B cell (primary cell): Measurements from ENCODE around the gene ZMAT5. TPM values are rescaled to one million over a fixed set of nuclear protein-coding genes. Genes with fewer than 3 reads are reported as not detected.

Experiments used
- ATAC-seq: fragments of 200-7000 bp; cut with Tn5 transposase; one replicate; pipeline ENCODE4 v1.10.0; 2021; ENCODE audit warnings: low read depth, mild to moderate bottlenecking, moderate number of reproducible peaks, moderate library complexity
- CTCF ChIA-PET: fragments of 350-600 bp; sonication (Branson Sonifier 250); formaldehyde crosslinking; loops from one replicate; lab custom pipeline; 2021; ENCODE audit warnings: antibody characterized with exemption, inconsistent platforms; lab: Charles Lee
- POLR2A ChIA-PET: fragments of 350-600 bp; sonication (Branson Sonifier 250); formaldehyde crosslinking; loops from one replicate; lab custom pipeline; 2021; ENCODE audit warnings: antibody characterized with exemption; lab: Charles Lee
- DNase-seq: peaks from one replicate; pipeline ENCODE4 v3.0.0; 2013
- H2AFZ ChIP-seq: 2 replicates; pipeline ENCODE4 v1.6.1; 2012; ENCODE audit warnings: mild to moderate bottlenecking, low read depth, low read length; ENCODE audit not compliant: insufficient read depth, poor library complexity, severe bottlenecking
- H3K27ac ChIP-seq, 2 donors: 1 replicate in 1 of 2; 2 replicates in 1 of 2; pipeline ENCODE4 v1.5.1; 2012 to 2013; ENCODE audit warnings: low read length in 2 of 2, mild to moderate bottlenecking in 2 of 2, moderate library complexity in 1 of 2
- H3K27me3 ChIP-seq, 4 experiments: fragments of 200-600 bp in 1 of 4; sonication (generic) in 1 of 4; replicated peaks in 1 of 4; 1 replicate in 2 of 4; 2 replicates in 2 of 4; pipeline versions ENCODE4 v1.6.1 to v1.7.0; 2013 to 2016; ENCODE audit warnings: low read length in 3 of 4, mild to moderate bottlenecking in 2 of 4, mixed read lengths in 1 of 4, moderate library complexity in 1 of 4; ENCODE audit not compliant: insufficient read depth in 4 of 4, control insufficient read depth in 3 of 4; ENCODE audit errors: control extremely low read depth in 1 of 4
- H3K36me3 ChIP-seq, 2 experiments: replicated peaks in 1 of 2; 1 replicate in 1 of 2; 2 replicates in 1 of 2; pipeline versions ENCODE4 v1.6.1 to v1.7.1; 2013; ENCODE audit warnings: low read length in 1 of 2; ENCODE audit not compliant: insufficient read depth in 2 of 2, control insufficient read depth in 1 of 2; ENCODE audit errors: control extremely low read depth in 1 of 2, extremely low read depth in 1 of 2
- H3K4me1 ChIP-seq, 2 donors: fragments of 200-600 bp in 1 of 2; sonication (generic) in 1 of 2; 1 replicate in 1 of 2; 2 replicates in 1 of 2; pipeline versions ENCODE4 v1.5.1 to v1.6.1; 2013 to 2017; ENCODE audit warnings: low read length in 2 of 2; ENCODE audit not compliant: control insufficient read depth in 2 of 2, insufficient read depth in 2 of 2
- H3K4me2 ChIP-seq: replicated peaks from 2 replicates; pipeline ENCODE3; 2012; ENCODE audit warnings: mild to moderate bottlenecking, low read depth, low read length; ENCODE audit not compliant: poor library complexity, severe bottlenecking
- H3K4me3 ChIP-seq, 5 experiments: fragments of 200-600 bp in 1 of 5; sonication (generic) in 1 of 5; 1 replicate in 3 of 5; 2 replicates in 2 of 5; pipeline versions ENCODE4 v1.5.1 to v1.7.0; 2011 to 2016; ENCODE audit warnings: low read length in 4 of 5, mild to moderate bottlenecking in 4 of 5, low read depth in 2 of 5, control low read depth in 1 of 5, moderate library complexity in 1 of 5; ENCODE audit not compliant: insufficient read depth in 1 of 5; ENCODE audit errors: control extremely low read depth in 1 of 5, extremely low read depth in 1 of 5
- H3K79me2 ChIP-seq: fragments of 200-600 bp; sonication (generic); one replicate; pipeline ENCODE4 v1.6.0; 2016; ENCODE audit warnings: low read length; ENCODE audit not compliant: control insufficient read depth, insufficient read depth
- H3K9ac ChIP-seq: fragments of 200-600 bp; sonication (generic); 2 replicates; pipeline ENCODE4 v1.6.1; 2017; ENCODE audit warnings: mild to moderate bottlenecking, low read length, moderate library complexity
- H3K9me3 ChIP-seq, 3 donors: one replicate each; pipeline versions ENCODE4 v1.6.1 to v1.7.1; 2013; ENCODE audit warnings: low read length in 2 of 3; ENCODE audit not compliant: control insufficient read depth in 2 of 3, insufficient read depth in 1 of 3; ENCODE audit errors: control extremely low read depth in 1 of 3
- H4K20me1 ChIP-seq: 2 replicates; pipeline ENCODE4 v1.6.0; 2012; ENCODE audit warnings: mild to moderate bottlenecking, low read length; ENCODE audit not compliant: insufficient read depth, control insufficient read depth, poor library complexity, severe bottlenecking
- H3K27ac Mint-ChIP-seq: one replicate; pipeline ENCODE4 v1.8.0; 2021; ENCODE audit warnings: mixed read lengths
- H3K27me3 Mint-ChIP-seq: one replicate; pipeline ENCODE4 v1.8.0; 2021; ENCODE audit warnings: mixed read lengths
- H3K4me1 Mint-ChIP-seq: one replicate; pipeline ENCODE4 v1.8.0; 2021; ENCODE audit warnings: mixed read lengths
- H3K4me3 Mint-ChIP-seq: one replicate; pipeline ENCODE4 v1.8.0; 2021; ENCODE audit warnings: mixed read lengths
- H3K9me3 Mint-ChIP-seq: one replicate; pipeline ENCODE4 v1.8.0; 2022; ENCODE audit warnings: mixed read lengths; ENCODE audit not compliant: insufficient read depth
- CTCF ChIP-seq: fragments of 200-600 bp; IDR thresholded peaks from one replicate; pipeline ENCODE4 v1.8.0; 2022; ENCODE audit warnings: antibody characterized with exemption, mild to moderate bottlenecking
- EZH2 ChIP-seq: IDR thresholded peaks from 2 replicates; pipeline ENCODE4 v1.6.1; 2012; ENCODE audit warnings: borderline replicate concordance, low read depth, mild to moderate bottlenecking, moderate library complexity, low read length; ENCODE audit not compliant: insufficient read depth, poor library complexity, severe bottlenecking
- WGBS: methylation state at CpG from one replicate; pipeline ENCODE4 v1.1.5; 2013; ENCODE audit warnings: missing lambda C conversion rate; ENCODE audit not compliant: insufficient coverage; 5-methylcytosine and 5-hydroxymethylcytosine counted together
- intact Hi-C: fragments of 100-400 bp; cut with micrococcal nuclease; formaldehyde crosslinking; loops from one replicate; pipeline ENCODE4 v1.10.0; 2022
- polyA plus RNA-seq: library from polyadenylated mRNA; depleted of rRNA; stranded (reverse); fragments of >200 nt; gene quantifications from 2 replicates; pipeline ENCODE4 v1.2.3, GENCODE V29; 2012
- total RNA-seq, 2 donors: library from RNA; stranded (reverse); fragments of 120-200 nt in 1 of 2; gene quantifications; 1 replicate in 1 of 2; 2 replicates in 1 of 2; pipeline versions ENCODE4 v1.2.3 to v1.2.4, GENCODE V29; 2013 to 2022

Gene ZMAT5
- total and polyA plus RNA-seq, 2 donors (not counting 1 experiment from before 2014, with no cell fraction given) = 17.8 to 26.3 TPM

DNA sequence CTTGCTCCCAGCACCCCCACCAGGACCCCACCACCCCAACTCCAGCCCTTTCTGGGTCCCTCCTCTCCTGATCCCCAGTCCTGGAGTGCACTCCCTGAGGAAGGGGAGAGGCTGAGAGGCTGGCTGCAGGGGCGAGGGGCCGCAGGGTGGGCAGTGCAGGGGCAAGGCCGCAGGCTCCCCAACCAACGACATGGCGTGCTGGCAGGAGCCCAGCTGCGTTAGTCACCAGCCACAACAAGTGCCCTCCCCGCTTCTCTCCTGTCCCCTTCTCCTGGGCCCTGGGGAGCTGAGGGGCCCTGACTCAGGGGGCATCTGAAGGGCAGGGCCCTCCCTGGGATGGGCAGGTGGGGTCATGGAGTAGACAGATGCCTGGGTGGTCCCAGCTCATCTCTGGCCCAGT lies 44.7 kb downstream of the ZMAT5 start:
- no peak for TF ChIP-seq CTCF
- no peak for TF ChIP-seq EZH2
- H3K4me1 Mint-ChIP-seq = peaks cover 9% of the 10 kb centered on the region
- Histone ChIP-seq H3K4me3 (no peak overlapping the region), H3K36me3 (no peaks in the 10 kb centered on the region), H3K4me2 (no peak overlapping the region), H3K9me3 (no peaks in the 10 kb centered on the region), H3K27me3 (peaks cover 0 to 33% (median 12%) of the 10 kb centered on the region in 4 experiments), H3K9ac (no peak overlapping the region), H3K79me2 (no peaks in the 10 kb centered on the region), H2AFZ (no peak overlapping the region), H4K20me1 (no peaks in the 10 kb centered on the region), H3K27ac (no peak overlapping the region), H3K4me1 (peaks cover 7 to 8% of the 10 kb centered on the region in 2 donors)
- no peaks in the 10 kb centered on the region for H3K9me3 Mint-ChIP-seq
- ATAC-seq = no peak
- intact Hi-C loops = no loop called here
- ChIA-PET CTCF (no interaction called here), POLR2A (no interaction called here)
- H3K27ac Mint-ChIP-seq = no peak overlapping the region
- 85% methylated on average over 7 of the region's 7 CpGs for WGBS
- H3K27me3 Mint-ChIP-seq = peaks cover 27% of the 10 kb centered on the region
- no peak for DNase-seq
- no peak overlapping the region for H3K4me3 Mint-ChIP-seq

- no peaks in the 10 kb centered on the region for H3K9me3 Mint-ChIP-seq
- peak overlapping the region; percentile 50 for H3K4me2 ChIP-seq
- H3K9ac ChIP-seq = no peak overlapping the region
- H3K27ac Mint-ChIP-seq = no peak overlapping the region
- intact Hi-C loops = no loop called here
- peaks cover 9% of the 10 kb centered on the region for H3K4me1 Mint-ChIP-seq
- ChIA-PET POLR2A (no interaction called here), CTCF (no interaction called here)
- no peaks in the 10 kb centered on the region for H4K20me1 ChIP-seq
- H3K36me3 ChIP-seq = no peaks in the 10 kb centered on the region
- peaks cover 7 to 8% of the 10 kb centered on the region in 2 donors for H3K4me1 ChIP-seq
- no peak overlapping the region for H2AFZ ChIP-seq
- no peaks in the 10 kb centered on the region for H3K79me2 ChIP-seq
- ATAC-seq = no peak
- TF ChIP-seq CTCF = no peak
- TF ChIP-seq EZH2 = no peak
- H3K27me3 ChIP-seq = peaks cover 0 to 40% (median 12%) of the 10 kb centered on the region in 4 experiments
- DNase-seq = no peak
- H3K9me3 ChIP-seq = no peaks in the 10 kb centered on the region
- no peak overlapping the region for H3K4me3 ChIP-seq
- H3K4me3 Mint-ChIP-seq = no peak overlapping the region
- 8% methylated on average over 47 of the region's 53 CpGs for WGBS
- H3K27me3 Mint-ChIP-seq = peaks cover 39% of the 10 kb centered on the region
- no peak overlapping the region for H3K27ac ChIP-seq
Observed at GRCh38 chr22:29720811-29721323, 45.9 kb downstream of the ZMAT5 start.
